Stimulated activated CD8-positive, alpha-beta memory T cell treated with anti-CD3 and anti-CD28 coated beads, Interleukin-7, amount 100 ng/mL, for 48 hours (primary cell): ENCODE data around the gene STX16.
A peak's percentile ranks its signal among the peaks of the same experiment; 100 is the strongest.

Experiments used
- DNase-seq, 2 donors: peaks; one replicate each; pipeline ENCODE4 v3.0.0-alpha.2; 2020; ENCODE audit warnings: low read depth in 1 of 2; ENCODE audit errors: extremely low read depth in 1 of 2

The STX16 gene

GRCh38 chr20:58673119-58673518 is 22.0 kb downstream of the STX16 start:
- no peak for DNase-seq

GRCh38 chr20:58675146-58675584 is 24.1 kb downstream of the STX16 start:
- no peak for DNase-seq

- DNase-seq: no peak
Measured at GRCh38 chr20:58675641-58676040, 24.6 kb downstream of the STX16 start.

GRCh38 chr20:58676161-58676560 is 25.1 kb downstream of the STX16 start:
- DNase-seq: no peak

GRCh38 chr20:58677079-58677604 is 26.1 kb downstream of the STX16 start:
- DNase-seq: no peak

- DNase-seq: no peak
Measured at GRCh38 chr20:58677808-58678207, 26.7 kb downstream of the STX16 start.

- DNase-seq: no peak
Measured at GRCh38 chr20:58678806-58679205, 27.7 kb downstream of the STX16 start.

- DNase-seq: no peak
Measured at GRCh38 chr20:58682656-58683531, 31.8 kb downstream of the STX16 start.

GRCh38 chr20:58684291-58684690 is 33.2 kb downstream of the STX16 start:
- DNase-seq: no peak

- no peak for DNase-seq
Measured at GRCh38 chr20:58685988-58686387, 34.9 kb downstream of the STX16 start.

GRCh38 chr20:58688414-58688813 is 37.3 kb downstream of the STX16 start:
- DNase-seq: no peak

GRCh38 chr20:58688840-58689239 is 37.8 kb downstream of the STX16 start:
- DNase-seq: no peak

GRCh38 chr20:58690396-58691135 is 39.5 kb downstream of the STX16 start:
- no peak for DNase-seq

GRCh38 chr20:58691773-58692578 is 40.9 kb downstream of the STX16 start:
- DNase-seq: no peak

- peak; percentile 29 to 53 for DNase-seq
Measured at GRCh38 chr20:58692579-58693225, 41.6 kb downstream of the STX16 start, which contains the start of gene NPEPL1. NPEPL1 (plus strand) TSS chr20:58692800; CDS start chr20:58692901, 101 bp downstream.

GRCh38 chr20:58693226-58694006 is 42.3 kb downstream of the STX16 start:
- no peak for DNase-seq

- no peak for DNase-seq
Measured at GRCh38 chr20:58694241-58695083, 43.4 kb downstream of the STX16 start.

- DNase-seq: no peak
Measured at GRCh38 chr20:58695084-58695722, 44.1 kb downstream of the STX16 start.
